Activated CD4-positive, CD25-positive, alpha-beta regulatory T cell treated with anti-CD3 and anti-CD28 coated beads, Interleukin-2, amount 50 U/mL, for 24 hours (primary cell): Measurements from ENCODE around the gene SMAD5.

Experiments
- ATAC-seq, 2 donors: fragments of 150-1000 bp; cut with Tn5 transposase; one replicate each; pipeline ENCODE4 v1.10.0; 2021; ENCODE audit warnings: mild to moderate bottlenecking in 1 of 2, moderate library complexity in 1 of 2

SMAD5 gene

GRCh38 chr5:136198453-136198852 lies 65.8 kb downstream of the SMAD5 start:
- no peak for ATAC-seq

GRCh38 chr5:136199408-136199807 lies 66.8 kb downstream of the SMAD5 start:
- ATAC-seq, result no peak

- no peak for ATAC-seq
These were observed 67.5 kb downstream of the SMAD5 start for GRCh38 chr5:136200130-136200529.

GRCh38 chr5:136200761-136201160 lies 68.1 kb downstream of the SMAD5 start:
- no peak for ATAC-seq

GRCh38 chr5:136201870-136202269 lies 69.2 kb downstream of the SMAD5 start:
- ATAC-seq, result no peak

GRCh38 chr5:136202469-136203205 lies 70.0 kb downstream of the SMAD5 start:
- no peak for ATAC-seq

GRCh38 chr5:136203303-136203922 lies 70.8 kb downstream of the SMAD5 start:
- ATAC-seq, result no peak

GRCh38 chr5:136205061-136205702 lies 72.5 kb downstream of the SMAD5 start:
- no peak for ATAC-seq

GRCh38 chr5:136205941-136206340 lies 73.3 kb downstream of the SMAD5 start:
- ATAC-seq, result no peak

- no peak for ATAC-seq
These were observed 73.7 kb downstream of the SMAD5 start for GRCh38 chr5:136206361-136206760.

- no peak for ATAC-seq
These were observed 75.0 kb downstream of the SMAD5 start for GRCh38 chr5:136207631-136208030.

GRCh38 chr5:136208916-136209315 lies 76.3 kb downstream of the SMAD5 start:
- no peak for ATAC-seq

- ATAC-seq, result no peak
These were observed 76.8 kb downstream of the SMAD5 start for GRCh38 chr5:136209346-136209910.

- no peak for ATAC-seq
These were observed 77.6 kb downstream of the SMAD5 start for GRCh38 chr5:136210259-136210658.

- no peak for ATAC-seq
These were observed 78.8 kb downstream of the SMAD5 start for GRCh38 chr5:136211282-136212040.

- no peak for ATAC-seq
These were observed 79.6 kb downstream of the SMAD5 start for GRCh38 chr5:136212252-136212721.

GRCh38 chr5:136213919-136214493 lies 81.4 kb downstream of the SMAD5 start:
- no peak for ATAC-seq

- no peak for ATAC-seq
These were observed 83.2 kb downstream of the SMAD5 start for GRCh38 chr5:136215812-136216211.

- ATAC-seq, result no peak
These were observed 83.6 kb downstream of the SMAD5 start for GRCh38 chr5:136216230-136216629.

- ATAC-seq, result no peak
These were observed 88.7 kb downstream of the SMAD5 start for GRCh38 chr5:136221340-136221739.

- ATAC-seq, result no peak
These were observed 90.1 kb downstream of the SMAD5 start for GRCh38 chr5:136222580-136223235.

- ATAC-seq, result no peak
These were observed 93.2 kb downstream of the SMAD5 start for GRCh38 chr5:136225796-136226195.
